Body of pancreas (tissue), 4 donors: Measurements from ENCODE around the gene SETBP1. TPM values are rescaled to one million over a fixed set of nuclear protein-coding genes. Genes with fewer than 3 reads are reported as not detected.

Source experiments
- ATAC-seq: fragments of 150-250 bp; one replicate; pipeline ENCODE4 v1.9.1; 2016
- DNase-seq, 4 donors: peaks; one replicate each; pipeline ENCODE4 v3.0.0-alpha.2; 2019
- H3K27ac ChIP-seq, 4 donors: fragments of 200-600 bp; sonication (generic); 1 replicate in 3 of 4; 2 replicates in 1 of 4; pipeline versions ENCODE4 v1.5.1 to v1.6.1; 2016 to 2019; ENCODE audit warnings: mild to moderate bottlenecking in 1 of 4, mixed read lengths in 1 of 4, moderate library complexity in 1 of 4
- H3K27me3 ChIP-seq, 2 donors: fragments of 200-600 bp; sonication (generic); one replicate each; pipeline ENCODE4 v1.6.0; 2016; ENCODE audit warnings: mild to moderate bottlenecking in 1 of 2
- H3K36me3 ChIP-seq, 2 donors: fragments of 200-600 bp; sonication (generic); replicated peaks in 1 of 2; 2 replicates each; pipeline ENCODE4 v1.5.1; 2016; ENCODE audit warnings: low read depth in 2 of 2; ENCODE audit not compliant: insufficient read depth in 1 of 2
- H3K4me1 ChIP-seq: fragments of 200-600 bp; sonication (generic); one replicate; pipeline ENCODE4 v1.6.0; 2016
- H3K4me3 ChIP-seq, 2 donors: fragments of 200-600 bp; sonication (generic); 1 replicate in 1 of 2; 2 replicates in 1 of 2; pipeline ENCODE4 v1.5.1; 2016 to 2019
- H3K9me3 ChIP-seq, 3 donors: fragments of 200-600 bp; sonication (generic); 1 replicate in 2 of 3; 2 replicates in 1 of 3; pipeline ENCODE4 v1.5.1; 2016
- POLR2A ChIP-seq, 3 donors: fragments of 450-650 bp; IDR thresholded peaks; one replicate each; pipeline ENCODE4 v1.6.1; 2016; ENCODE audit warnings: antibody characterized with exemption in 3 of 3, mild to moderate bottlenecking in 2 of 3
- WGBS, 2 donors: methylation state at CpG; one replicate each; pipeline ENCODE4 v1.1.5; 2017; 5-methylcytosine and 5-hydroxymethylcytosine counted together
- intact Hi-C: fragments of 100-400 bp; cut with DNase I; formaldehyde crosslinking; loops from one replicate; pipeline ENCODE4 v1.15.1; 2023
- total RNA-seq, 2 donors: library from RNA; depleted of rRNA; stranded (reverse); fragments of >200 nt; gene quantifications; one replicate each; pipeline ENCODE4 v1.1.0, GENCODE V29; 2016
- TF ChIP-seq, protein P1 (sequence below), 7 experiments: fragments of 450-650 bp in 4 of 7; fragments of 200-600 bp in 3 of 7; sonication (generic) in 3 of 7; IDR thresholded peaks; one replicate each; pipeline ENCODE4 v1.5.1; 2016 to 2019; ENCODE audit warnings: antibody characterized with exemption in 7 of 7

SETBP1 gene
- total RNA-seq, 2 donors from 2014 or later = 23.6 to 37.2 TPM

DNA sequence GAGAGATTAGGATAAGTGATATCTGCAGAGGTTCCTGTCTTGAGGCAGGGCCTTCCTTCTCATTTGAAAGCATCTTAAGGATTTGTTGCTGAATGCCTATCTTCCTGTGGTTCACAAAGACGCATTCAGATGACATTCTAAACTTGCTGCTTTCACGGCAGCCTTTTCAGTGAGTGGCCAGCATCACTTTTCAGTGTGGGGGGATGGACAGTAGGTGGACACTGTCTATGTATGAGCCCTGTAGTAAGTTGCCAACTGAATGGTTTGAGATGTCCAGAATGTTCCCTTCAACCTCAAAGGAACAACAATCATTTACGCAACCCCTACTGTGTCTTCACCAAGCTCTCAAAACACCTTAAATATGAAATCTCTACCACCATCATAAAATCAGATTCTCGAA is 46.6 kb downstream of the SETBP1 start:
- H3K27ac ChIP-seq = no peak overlapping the region
- intact Hi-C loops = no loop called here
- 91 to 96% methylated on average over 4 of the region's 4 CpGs for WGBS, 2 donors

DNA sequence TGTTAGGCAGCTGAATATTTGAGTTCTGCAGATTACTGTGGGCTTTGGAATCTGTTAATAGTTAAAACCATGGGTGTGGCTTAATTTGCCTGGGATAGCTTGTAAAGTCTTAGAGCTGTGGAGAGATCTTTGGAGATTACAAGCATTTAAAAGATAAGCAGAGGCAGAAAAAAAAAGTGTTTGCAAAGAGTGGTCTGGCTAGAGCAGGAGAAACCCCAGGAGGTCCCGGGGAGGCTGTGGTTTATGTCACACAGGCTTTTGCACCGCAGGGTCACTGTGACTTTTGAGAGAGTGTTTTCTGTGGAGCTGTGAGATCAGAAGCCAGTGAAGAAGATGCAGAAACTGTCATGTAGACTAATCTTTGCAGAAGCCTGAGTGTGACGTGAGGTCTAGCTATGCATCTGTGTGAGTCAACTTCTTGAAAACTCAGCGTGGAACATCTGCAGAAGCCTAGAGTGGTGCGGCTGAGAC is 49.0 kb downstream of the SETBP1 start:
- DNase-seq (peak in 1 of 4 donors; percentile 30), ATAC-seq (peak; percentile 16)
- TF ChIP-seq POLR2A (IDR thresholded peaks at IDR 0.05) = no peak
- Histone ChIP-seq H3K27me3 (no peaks in the 10 kb centered on the region), H3K36me3 (no peaks in the 10 kb centered on the region), H3K4me1 (peaks cover 60% of the 10 kb centered on the region), H3K9me3 (no peaks in the 10 kb centered on the region), H3K27ac (no peak overlapping the region), H3K4me3 (no peak overlapping the region)
- intact Hi-C loops = no loop called here
- 75 to 78% methylated on average over 5 of the region's 5 CpGs for WGBS, 2 donors

More for the DNA sequence above, 46.6 kb downstream of the SETBP1 start:
- Histone ChIP-seq H3K27me3 (no peaks in the 10 kb centered on the region), H3K9me3 (no peaks in the 10 kb centered on the region), H3K4me3 (no peak overlapping the region), H3K36me3 (no peaks in the 10 kb centered on the region), H3K4me1 (peaks cover 43% of the 10 kb centered on the region)
- DNase-seq (no peak), ATAC-seq (no peak)
- TF ChIP-seq POLR2A (IDR thresholded peaks at IDR 0.05) = no peak
- TF ChIP-seq, protein P1, sequence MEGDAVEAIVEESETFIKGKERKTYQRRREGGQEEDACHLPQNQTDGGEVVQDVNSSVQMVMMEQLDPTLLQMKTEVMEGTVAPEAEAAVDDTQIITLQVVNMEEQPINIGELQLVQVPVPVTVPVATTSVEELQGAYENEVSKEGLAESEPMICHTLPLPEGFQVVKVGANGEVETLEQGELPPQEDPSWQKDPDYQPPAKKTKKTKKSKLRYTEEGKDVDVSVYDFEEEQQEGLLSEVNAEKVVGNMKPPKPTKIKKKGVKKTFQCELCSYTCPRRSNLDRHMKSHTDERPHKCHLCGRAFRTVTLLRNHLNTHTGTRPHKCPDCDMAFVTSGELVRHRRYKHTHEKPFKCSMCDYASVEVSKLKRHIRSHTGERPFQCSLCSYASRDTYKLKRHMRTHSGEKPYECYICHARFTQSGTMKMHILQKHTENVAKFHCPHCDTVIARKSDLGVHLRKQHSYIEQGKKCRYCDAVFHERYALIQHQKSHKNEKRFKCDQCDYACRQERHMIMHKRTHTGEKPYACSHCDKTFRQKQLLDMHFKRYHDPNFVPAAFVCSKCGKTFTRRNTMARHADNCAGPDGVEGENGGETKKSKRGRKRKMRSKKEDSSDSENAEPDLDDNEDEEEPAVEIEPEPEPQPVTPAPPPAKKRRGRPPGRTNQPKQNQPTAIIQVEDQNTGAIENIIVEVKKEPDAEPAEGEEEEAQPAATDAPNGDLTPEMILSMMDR (IDR thresholded peaks at IDR 0.05) = no peak

DNA sequence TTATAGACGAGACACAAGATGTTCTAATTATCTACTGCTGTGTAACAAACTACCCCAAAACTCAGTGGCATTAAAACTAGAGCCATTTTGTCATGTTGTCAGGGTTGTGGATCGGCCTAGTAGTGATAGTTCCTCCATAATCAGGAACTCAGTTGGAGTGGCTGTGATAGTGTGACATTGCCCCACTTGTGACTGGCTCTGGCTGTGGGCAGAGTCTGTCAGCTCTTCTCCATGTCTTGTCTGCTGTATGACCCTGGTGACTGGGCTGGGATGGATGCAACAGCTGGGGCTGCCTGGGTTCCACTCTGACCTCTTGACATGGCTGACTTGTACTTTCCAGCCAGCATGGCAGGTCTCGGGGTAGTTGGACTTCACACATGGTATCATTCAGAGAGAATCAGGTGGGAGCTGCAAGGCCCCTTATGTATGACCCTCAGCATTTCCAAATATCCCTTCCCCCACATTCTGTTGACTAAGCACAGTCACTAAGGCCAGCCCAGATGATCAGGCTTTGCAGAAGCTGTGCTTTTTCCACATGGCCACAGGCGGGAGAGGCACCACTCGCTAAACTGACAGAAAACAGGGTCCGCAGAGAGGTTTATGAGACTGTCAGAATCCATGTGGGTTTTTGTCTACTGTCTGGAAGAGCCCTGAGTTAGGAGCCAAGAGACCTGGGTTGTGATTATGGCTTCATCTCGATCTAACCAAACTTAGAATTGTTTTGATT is 50.3 kb downstream of the SETBP1 start:
- Histone ChIP-seq H3K4me1 (peaks cover 47% of the 10 kb centered on the region), H3K9me3 (no peaks in the 10 kb centered on the region), H3K4me3 (no peak overlapping the region), H3K36me3 (no peaks in the 10 kb centered on the region), H3K27ac (peak overlapping the region in 1 of 4 donors; percentile 5), H3K27me3 (no peaks in the 10 kb centered on the region)
- WGBS, 2 donors = 92 to 100% methylated on average over 7 of the region's 7 CpGs
- ATAC-seq = no peak
- TF ChIP-seq POLR2A (IDR thresholded peaks at IDR 0.05) = no peak
- TF ChIP-seq, protein P1 (IDR thresholded peaks at IDR 0.05) = no peak
- no peak for DNase-seq
- intact Hi-C loops = no loop called here

DNA sequence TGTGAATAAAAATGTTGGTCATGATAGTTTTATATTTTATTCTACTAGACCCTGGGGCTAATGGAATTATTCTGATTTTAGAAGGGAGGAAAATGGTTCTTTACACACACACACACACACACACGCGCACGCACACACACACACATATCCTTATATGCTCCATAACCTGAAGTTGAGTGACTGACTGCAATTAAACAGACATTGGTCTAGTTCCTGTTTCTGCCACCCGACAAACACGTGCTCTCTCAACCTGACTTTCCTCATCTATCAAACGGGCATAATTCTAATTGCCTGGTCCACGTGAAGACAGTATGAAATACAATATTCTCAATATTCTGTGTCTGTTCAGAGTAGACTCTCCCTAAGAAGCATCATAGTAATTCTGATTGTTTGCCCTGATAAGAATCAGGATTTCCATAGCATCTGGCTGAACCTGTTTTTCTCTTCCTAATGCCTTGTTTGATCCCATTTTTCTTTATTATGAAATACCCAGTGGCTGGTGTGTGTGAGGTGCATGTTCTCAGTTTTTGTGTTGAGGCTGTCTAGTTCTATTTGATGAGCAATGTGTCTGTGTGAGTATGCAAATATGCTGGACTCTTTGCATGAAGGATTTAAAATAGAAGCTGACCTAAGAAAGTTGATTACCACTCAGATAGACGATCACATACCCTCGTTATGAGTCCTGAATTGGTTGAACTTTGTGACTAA is 51.0 kb downstream of the SETBP1 start:
- ATAC-seq = no peak
- intact Hi-C loops = no loop called here

DNA sequence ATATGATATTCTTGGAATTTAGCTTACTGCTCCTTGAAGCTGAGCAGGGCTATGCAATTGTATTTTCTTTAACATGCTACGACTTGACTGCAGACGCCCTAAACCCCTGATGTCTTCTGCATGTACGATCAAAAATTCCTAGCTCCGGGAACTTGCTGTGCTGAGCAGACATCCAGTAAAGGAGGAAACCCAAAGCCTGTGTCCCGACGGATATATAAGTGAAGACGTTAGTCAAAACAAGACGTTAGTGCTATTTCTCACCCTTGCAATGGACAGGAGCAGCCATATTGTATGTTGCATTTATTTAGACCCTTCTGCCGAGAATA is 51.5 kb downstream of the SETBP1 start:
- Histone ChIP-seq H3K27ac (peak overlapping the region in 3 of 4 donors; percentile 18 to 70 (median 43)), H3K4me1 (peaks cover 47% of the 10 kb centered on the region), H3K27me3 (no peaks in the 10 kb centered on the region), H3K4me3 (no peak overlapping the region), H3K36me3 (no peaks in the 10 kb centered on the region), H3K9me3 (no peaks in the 10 kb centered on the region)
- DNase-seq (no peak), ATAC-seq (no peak)
- TF ChIP-seq POLR2A (IDR thresholded peaks at IDR 0.05) = no peak
- TF ChIP-seq, protein P1 (IDR thresholded peaks at IDR 0.05) = no peak
- intact Hi-C loops = no loop called here
- WGBS, 2 donors = 86 to 90% methylated on average over 9 of the region's 9 CpGs

More for the DNA sequence above, 51.0 kb downstream of the SETBP1 start:
- Histone ChIP-seq H3K27me3 (no peaks in the 10 kb centered on the region), H3K4me1 (peaks cover 43% of the 10 kb centered on the region), H3K4me3 (no peak overlapping the region), H3K27ac (no peak overlapping the region), H3K36me3 (no peaks in the 10 kb centered on the region), H3K9me3 (no peaks in the 10 kb centered on the region)
- WGBS, 2 donors = 69 to 78% methylated on average over 9 of the region's 9 CpGs
- no peak for TF ChIP-seq POLR2A (IDR thresholded peaks at IDR 0.05)
- TF ChIP-seq, protein P1 (IDR thresholded peaks at IDR 0.05) = no peak
- no peak for DNase-seq
